Measurements from ENCODE around the gene HHAT. TPM values are rescaled to one million over a fixed set of nuclear protein-coding genes. Genes with fewer than 3 reads are reported as not detected.

HHAT gene
- total and polyA plus RNA-seq, 2 of the 13 experiments (the other 11 are each of a cell fraction or from before 2014, with no cell fraction given), result 2.6 to 4.9 TPM

DNA sequence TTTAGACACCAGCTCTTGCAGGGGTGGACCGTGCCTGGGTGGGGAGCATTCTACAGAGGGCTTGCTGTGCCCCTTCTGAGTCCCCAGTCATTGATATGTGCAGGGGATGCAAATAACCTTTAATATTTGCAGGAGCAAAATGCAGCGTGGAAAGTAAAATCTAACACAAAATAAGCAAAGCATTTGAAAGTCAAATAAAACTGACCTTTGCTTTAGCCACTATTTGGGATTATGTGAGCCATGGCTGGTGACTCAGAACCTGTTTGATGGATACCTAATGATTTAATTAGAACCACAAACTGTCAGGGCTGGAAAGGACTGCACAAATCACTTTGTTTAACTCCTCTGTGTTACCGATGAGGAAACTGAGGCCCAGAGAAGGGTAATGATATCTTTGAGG is 377.5 kb downstream of the HHAT start:
- no peaks in the 10 kb centered on the region for H3K36me3 ChIP-seq (replicated peaks in 1 of 2; ENCODE audit: control insufficient read depth in 1 of 2, insufficient read depth in 2 of 2, low read length in 2 of 2)
- in situ Hi-C loops (cut with HindIII; ENCODE audit: extremely low pct_ligation_motif_present, low pct_unique_long_range_greater_than_20kb) (loop anchor here (10.0 kb wide), 1 partner anchor 429 kb away; the partner anchor contains the start of gene KCNH1), intact Hi-C loops (cut with micrococcal nuclease; ENCODE audit: unreplicated experiment) (no loop called here)
- no TSS peak for BruUV-seq (replicated peaks)
- no peak overlapping the region for H3K4me3 ChIP-seq (replicated peaks in 1 of 3; ENCODE audit: insufficient read depth in 1 of 3, low read depth in 2 of 3, low read length in 3 of 3)
- ATAC-seq, result no peak
- no peaks in the 10 kb centered on the region for H3K9me3 ChIP-seq (ENCODE audit: low read length)
- H3K27me3 ChIP-seq (ENCODE audit: control insufficient read depth in 1 of 2, insufficient read depth in 2 of 2, low read length in 2 of 2), result no peaks in the 10 kb centered on the region
- DNase-seq (ENCODE audit: low spot score), result no peak
- 8% methylated on average over 3 of the region's 3 CpGs for WGBS (ENCODE audit: low lambda C conversion rate)
- no peak overlapping the region for H3K9ac ChIP-seq (ENCODE audit: insufficient read depth, low read depth, low read length)
- ChIA-PET CTCF (ENCODE audit: low intra/inter-chr PET ratio, low total read pairs) (no interaction called here), POLR2A (no interaction called here)
- TF ChIP-seq ATF7-NPFF (CRISPR knock-in tag; IDR thresholded peaks at IDR 0.05; ENCODE audit: low read depth) (no peak), NFIC (IDR thresholded peaks at IDR 0.05; ENCODE audit: low read length) (no peak), KAT8 (CRISPR knock-in tag; IDR thresholded peaks at IDR 0.05) (no peak), ZNF713 (CRISPR knock-in tag; IDR thresholded peaks at IDR 0.05) (no peak)
- H3K4me1 ChIP-seq (ENCODE audit: insufficient read depth, low read length), result no peaks in the 10 kb centered on the region
- no peak overlapping the region for H3K27ac ChIP-seq (ENCODE audit: extremely low read length, insufficient read depth, low read length)
- no peaks in the 10 kb centered on the region for H4K20me1 ChIP-seq (ENCODE audit: insufficient read depth, low read length)
- no peaks in the 10 kb centered on the region for H3K79me2 ChIP-seq (ENCODE audit: insufficient read depth, low read length)
- no peak overlapping the region for H2AFZ ChIP-seq (ENCODE audit: low read length)
- FAIRE-seq, result no peak
- no peak overlapping the region for H3K4me2 ChIP-seq (ENCODE audit: low read depth, low read length)

DNA sequence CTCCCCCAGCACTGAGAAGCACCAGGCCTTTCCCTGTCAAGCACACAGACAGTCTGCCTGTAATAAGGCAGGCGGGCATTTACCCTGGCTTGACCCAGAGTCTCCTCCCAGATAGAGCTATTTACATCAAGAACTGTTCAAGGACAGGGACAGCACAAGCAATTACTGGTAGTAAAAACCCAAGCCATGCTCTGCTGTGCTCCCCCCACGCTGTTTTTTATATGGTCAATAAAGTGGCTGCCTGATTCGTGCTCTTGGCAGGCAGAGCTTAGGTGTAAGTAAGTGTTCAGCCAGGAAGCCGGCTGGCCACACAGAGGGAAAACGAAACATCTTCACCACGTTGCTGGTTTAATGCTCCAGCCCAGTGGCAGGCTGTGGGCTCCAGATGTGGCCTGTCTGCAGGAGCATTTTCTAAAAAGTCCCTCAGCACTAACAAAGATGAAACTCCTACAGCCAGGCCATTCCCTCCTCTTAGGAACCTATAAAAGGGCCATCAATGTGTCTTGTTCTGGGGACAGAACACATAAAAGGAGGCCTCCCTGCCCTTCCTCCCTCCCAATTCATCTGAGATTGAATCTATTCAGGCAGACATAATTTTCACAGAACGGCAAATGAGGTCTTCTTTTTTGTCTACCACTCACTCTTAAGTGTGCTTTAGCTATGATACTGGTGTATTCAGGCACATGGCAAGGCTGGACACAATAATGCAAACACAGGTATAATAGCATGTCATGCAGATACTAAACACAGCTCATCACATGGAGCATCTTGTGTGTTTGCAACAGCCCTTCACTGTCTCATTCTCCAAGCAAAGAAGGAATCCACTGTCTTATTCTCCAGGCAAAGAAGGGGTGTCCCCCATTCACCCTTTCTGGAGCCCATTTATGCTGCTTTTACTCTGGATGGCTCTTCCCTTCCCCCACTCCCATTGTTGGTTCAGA is 378.9 kb downstream of the HHAT start:
- Histone ChIP-seq H3K27ac (ENCODE audit: extremely low read length, insufficient read depth, low read length) (no peak overlapping the region), H3K4me3 (replicated peaks in 1 of 3; ENCODE audit: insufficient read depth in 1 of 3, low read depth in 2 of 3, low read length in 3 of 3) (no peak overlapping the region), H3K36me3 (replicated peaks in 1 of 2; ENCODE audit: control insufficient read depth in 1 of 2, insufficient read depth in 2 of 2, low read length in 2 of 2) (no peaks in the 10 kb centered on the region), H2AFZ (ENCODE audit: low read length) (no peak overlapping the region), H3K4me1 (ENCODE audit: insufficient read depth, low read length) (no peaks in the 10 kb centered on the region), H3K9me3 (ENCODE audit: low read length) (no peaks in the 10 kb centered on the region), H3K27me3 (ENCODE audit: control insufficient read depth in 1 of 2, insufficient read depth in 2 of 2, low read length in 2 of 2) (no peaks in the 10 kb centered on the region), H4K20me1 (ENCODE audit: insufficient read depth, low read length) (no peaks in the 10 kb centered on the region), H3K9ac (ENCODE audit: insufficient read depth, low read depth, low read length) (no peak overlapping the region), H3K4me2 (ENCODE audit: low read depth, low read length) (no peak overlapping the region), H3K79me2 (ENCODE audit: insufficient read depth, low read length) (no peaks in the 10 kb centered on the region)
- in situ Hi-C loops (cut with HindIII; ENCODE audit: extremely low pct_ligation_motif_present, low pct_unique_long_range_greater_than_20kb) (loop anchor here (10.0 kb wide), 1 partner anchor 427 kb away; the partner anchor contains the start of gene KCNH1), intact Hi-C loops (cut with micrococcal nuclease; ENCODE audit: unreplicated experiment) (no loop called here)
- TF ChIP-seq ZBTB7A (CRISPR knock-in tag; IDR thresholded peaks at IDR 0.05), result no peak
- 25% methylated on average over 6 of the region's 7 CpGs for WGBS (ENCODE audit: low lambda C conversion rate)
- ATAC-seq, result no peak
- DNase-seq (ENCODE audit: low spot score), result no peak
- no TSS peak for BruUV-seq (replicated peaks)
- ChIA-PET CTCF (ENCODE audit: low intra/inter-chr PET ratio, low total read pairs) (no interaction called here), POLR2A (no interaction called here)
- FAIRE-seq, result no peak
